Activated T-cell treated with anti-CD3 and anti-CD28 coated beads for 48 hours (primary cell): Measurements from ENCODE around the gene CNDP2.
A peak's percentile ranks its signal among the peaks of the same experiment; 100 is the strongest.
"Not testable (repeated sequence)": the region's sequence is repeated elsewhere in the genome, so short reads cannot be mapped to it uniquely, and the experiment has no call there.

ENCODE experiments used
- DNase-seq: peaks from one replicate; pipeline ENCODE4 v3.0.0-alpha.2; 2020; ENCODE audit warnings: low read depth

The CNDP2 gene

GRCh38 chr18:74539289-74539688, 43.1 kb downstream of the CNDP2 start:
- no peak for DNase-seq

DNA sequence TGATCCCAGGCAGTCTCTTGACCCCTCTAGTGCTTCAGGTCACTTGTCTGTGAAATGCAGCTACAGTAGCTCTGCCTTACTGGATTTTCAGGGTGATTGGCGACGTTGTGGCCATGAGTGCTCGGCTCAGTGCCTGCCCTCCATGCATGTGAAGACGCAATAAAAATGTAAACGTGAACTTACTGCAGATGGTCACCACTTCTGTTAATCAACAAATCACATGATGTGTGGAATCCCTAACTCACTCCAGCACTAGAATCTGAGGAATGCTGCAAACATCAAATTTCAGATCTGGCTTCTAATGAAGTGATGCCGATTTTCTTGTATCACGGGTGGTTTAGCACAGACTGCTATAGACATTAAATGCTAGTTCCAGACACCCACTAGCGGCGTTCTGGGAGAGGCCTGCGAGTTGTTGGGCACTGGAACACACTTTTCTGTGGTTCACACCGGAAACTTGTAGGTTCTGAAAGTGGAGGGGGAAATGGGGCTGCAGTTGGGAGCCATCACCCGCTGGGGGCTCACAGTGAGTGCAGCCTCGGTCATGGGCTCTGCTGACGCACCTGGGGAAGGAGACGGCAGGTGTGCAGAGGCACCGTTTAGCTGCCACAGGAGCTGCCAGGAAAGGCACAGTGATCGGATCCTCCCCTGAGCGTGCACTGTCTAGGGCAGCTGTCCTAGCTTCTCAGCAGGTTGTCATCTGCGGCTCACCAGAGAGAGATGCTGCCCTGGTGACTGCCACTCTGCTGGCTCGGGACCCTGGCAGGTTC, 44.7 kb downstream of the CNDP2 start:
- no peak for DNase-seq

- no peak for DNase-seq
Measured at GRCh38 chr18:74541703-74542555, 45.8 kb downstream of the CNDP2 start.

DNA sequence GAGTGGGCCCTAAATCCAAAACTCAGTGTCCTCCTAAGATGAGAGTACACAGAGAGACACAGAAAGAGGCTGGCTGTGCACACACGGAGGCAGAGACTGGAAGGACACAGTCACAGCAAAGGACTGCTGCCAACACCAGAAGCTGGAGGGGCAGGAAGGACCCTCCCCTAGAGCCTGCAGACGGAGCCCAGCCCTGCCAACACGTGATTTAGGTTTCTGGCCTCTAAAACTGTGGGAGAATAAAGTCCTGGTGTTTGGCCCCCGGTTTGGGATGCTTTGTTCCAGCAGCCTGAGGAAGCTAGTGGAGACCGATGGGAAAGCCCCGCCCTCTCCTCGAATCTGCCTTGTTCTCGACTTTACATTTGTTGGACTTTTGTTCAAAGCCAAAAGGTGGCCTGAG, 48.7 kb downstream of the CNDP2 start:
- no peak for DNase-seq

DNA sequence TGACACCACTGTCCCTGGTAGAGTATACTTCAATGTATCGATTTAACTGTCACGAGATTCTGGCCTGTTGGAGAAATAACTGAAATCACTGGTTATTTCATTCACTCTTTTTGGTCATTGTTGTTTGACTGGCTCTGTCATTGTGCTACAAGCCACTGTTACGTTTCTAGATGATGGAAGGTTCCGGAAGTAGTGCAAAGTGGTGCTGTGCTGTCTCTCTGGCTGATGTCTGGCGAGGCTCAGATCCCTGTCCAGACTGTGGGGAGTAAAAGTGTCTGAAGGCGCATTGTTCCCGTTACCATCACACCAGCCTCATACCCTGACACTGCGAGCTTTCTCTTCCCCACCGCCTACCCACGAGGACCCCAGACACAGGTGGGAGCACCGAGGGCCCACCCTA, 49.8 kb downstream of the CNDP2 start:
- DNase-seq: no peak

- DNase-seq: no peak
Measured at GRCh38 chr18:74546751-74547530, 50.8 kb downstream of the CNDP2 start.

DNA sequence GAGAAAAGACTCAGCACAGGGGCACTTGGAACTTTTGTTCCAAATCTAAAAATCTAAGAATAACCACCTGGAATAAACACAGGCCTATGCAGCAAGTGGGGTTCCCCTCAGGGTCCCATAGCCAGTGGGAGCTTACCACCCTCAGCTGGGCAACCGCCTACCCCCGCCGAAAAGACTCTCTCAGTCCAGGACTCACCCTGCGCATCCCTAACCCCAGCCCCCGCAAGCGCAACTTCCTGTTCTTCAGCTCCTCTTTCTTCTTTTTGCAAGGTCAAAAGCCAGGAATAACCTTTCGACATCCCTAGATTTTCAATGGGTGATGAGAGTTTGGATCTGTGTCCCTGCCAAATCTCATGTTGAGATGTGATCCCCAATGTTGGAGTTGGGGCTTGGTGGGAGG, 51.7 kb downstream of the CNDP2 start:
- no peak for DNase-seq

GRCh38 chr18:74549591-74550104, 53.5 kb downstream of the CNDP2 start:
- DNase-seq: no peak

DNA sequence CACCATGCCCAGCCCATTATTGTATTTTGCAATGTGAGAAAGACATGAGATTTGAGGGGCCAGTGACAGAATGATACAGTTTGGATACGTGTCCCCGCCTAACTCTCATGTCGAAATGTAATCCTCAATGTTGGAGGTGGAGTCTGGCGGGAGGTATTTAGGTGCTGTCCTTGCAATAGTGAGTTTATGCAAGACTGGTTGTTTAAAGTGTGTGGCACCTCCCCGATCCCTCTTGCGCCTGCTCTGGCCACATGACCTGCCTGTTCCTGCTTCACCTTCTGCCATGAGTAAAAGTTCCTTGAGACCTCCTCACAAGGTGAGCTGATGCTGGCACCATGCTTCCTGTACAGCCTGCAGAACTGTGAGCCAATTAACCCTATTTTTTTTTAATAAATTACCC, 54.7 kb downstream of the CNDP2 start:
- no peak for DNase-seq

- no peak for DNase-seq
Measured at GRCh38 chr18:74551452-74551851, 55.3 kb downstream of the CNDP2 start.

DNA sequence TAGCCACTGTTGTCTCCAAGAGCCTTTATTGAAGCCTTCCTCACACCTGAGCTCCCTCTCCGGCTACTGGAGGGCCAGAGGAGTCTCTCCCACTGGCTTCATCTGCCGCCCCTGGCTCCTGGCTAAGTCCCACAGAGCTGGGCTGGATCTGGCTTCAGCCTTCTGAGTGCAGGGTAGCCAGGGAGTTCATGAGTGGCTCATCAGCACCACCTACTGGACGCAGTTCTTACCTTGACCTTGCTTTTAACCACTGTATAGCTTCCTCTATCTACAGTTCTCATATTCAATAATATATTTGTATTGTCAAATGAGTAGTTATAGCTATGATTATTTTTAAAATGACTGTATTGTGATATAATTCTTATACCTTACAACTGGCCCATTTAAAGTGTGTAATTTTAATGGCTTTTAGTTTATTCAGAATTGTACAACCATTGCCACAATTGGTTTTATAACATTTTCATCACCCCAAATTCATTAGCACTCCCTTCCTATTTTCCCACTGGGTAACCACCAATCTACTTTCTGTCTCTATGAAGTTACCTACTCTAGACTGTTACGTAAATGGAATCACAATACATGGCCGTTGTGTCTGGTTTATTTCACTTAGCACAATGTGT, 55.9 kb downstream of the CNDP2 start:
- DNase-seq: peak; percentile 63

GRCh38 chr18:74556126-74556525, 60.0 kb downstream of the CNDP2 start:
- DNase-seq: no peak

DNA sequence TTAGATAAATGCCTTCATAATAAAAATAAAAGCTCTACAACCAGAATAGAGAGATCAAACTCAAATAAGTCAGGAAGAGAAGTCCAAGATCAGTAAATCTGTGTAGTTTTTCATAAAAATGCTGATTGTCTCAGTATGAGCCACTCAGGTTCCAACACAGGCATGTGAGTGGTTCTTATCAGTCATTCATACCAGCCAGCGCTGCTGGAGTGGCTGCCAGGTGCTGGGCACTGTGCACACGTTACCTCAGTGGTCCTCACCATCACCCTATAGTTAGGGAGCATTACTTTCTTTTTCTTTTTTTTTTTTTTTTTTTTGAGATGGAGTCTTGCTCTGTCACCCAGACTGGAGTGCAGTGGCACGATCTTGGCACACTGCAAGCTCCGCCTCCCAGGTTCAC, 61.9 kb downstream of the CNDP2 start:
- no peak for DNase-seq

DNA sequence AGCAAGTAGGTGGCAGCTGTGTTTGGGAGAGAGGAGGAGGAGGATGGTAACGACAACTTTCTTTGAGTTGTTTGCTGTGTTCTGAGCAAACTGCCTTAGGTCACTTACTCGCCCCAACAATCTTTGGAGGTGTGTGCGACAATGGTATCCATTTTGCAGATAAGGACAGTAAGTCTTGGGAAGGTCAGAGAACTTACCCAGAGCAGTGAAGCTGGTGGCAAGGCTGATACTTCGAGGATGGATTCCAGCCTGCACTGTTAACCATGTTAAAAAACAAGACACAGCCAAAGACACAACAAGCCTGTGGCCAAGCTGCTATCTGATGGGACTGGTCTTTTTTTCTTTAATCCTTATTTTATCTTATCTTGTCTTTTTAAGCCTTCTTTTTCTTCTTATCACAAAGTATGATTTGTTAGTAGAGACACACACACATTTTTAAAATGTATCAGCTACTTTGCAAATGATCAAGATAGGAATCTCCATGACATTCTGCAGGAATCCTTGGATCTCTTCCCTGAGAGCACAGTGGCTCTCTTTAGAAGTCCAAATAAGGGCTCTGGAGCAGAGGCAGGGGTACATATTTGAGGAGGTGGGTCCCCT, 66.1 kb downstream of the CNDP2 start:
- DNase-seq: no peak

GRCh38 chr18:74562775-74563174, 66.6 kb downstream of the CNDP2 start:
- DNase-seq: no peak

- DNase-seq: no peak
Measured at GRCh38 chr18:74563999-74564398, 67.8 kb downstream of the CNDP2 start.

- DNase-seq: not testable (repeated sequence)
Measured at GRCh38 chr18:74565164-74565563, 69.0 kb downstream of the CNDP2 start.

DNA sequence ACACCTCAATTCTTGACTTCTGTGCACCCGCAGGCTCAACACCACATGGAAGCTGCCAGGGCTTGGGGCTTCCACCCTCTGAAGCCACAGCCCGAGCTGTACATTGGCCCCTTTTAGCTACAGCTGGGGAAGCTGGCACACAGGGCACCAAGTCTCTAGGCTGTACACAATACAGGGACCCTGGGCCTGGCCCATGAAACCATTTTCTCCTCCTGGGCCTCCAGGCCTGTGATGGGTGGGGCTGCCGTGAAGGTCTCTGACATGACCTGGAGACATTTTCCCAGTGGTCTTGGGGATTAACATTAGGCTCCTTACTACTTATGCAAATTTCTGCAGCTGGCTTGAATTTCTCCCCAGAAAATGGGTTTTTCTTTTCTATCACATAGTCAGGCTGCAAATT, 69.8 kb downstream of the CNDP2 start:
- not testable (repeated sequence) for DNase-seq

- no peak for DNase-seq
Measured at GRCh38 chr18:74567822-74568221, 71.7 kb downstream of the CNDP2 start.

DNA sequence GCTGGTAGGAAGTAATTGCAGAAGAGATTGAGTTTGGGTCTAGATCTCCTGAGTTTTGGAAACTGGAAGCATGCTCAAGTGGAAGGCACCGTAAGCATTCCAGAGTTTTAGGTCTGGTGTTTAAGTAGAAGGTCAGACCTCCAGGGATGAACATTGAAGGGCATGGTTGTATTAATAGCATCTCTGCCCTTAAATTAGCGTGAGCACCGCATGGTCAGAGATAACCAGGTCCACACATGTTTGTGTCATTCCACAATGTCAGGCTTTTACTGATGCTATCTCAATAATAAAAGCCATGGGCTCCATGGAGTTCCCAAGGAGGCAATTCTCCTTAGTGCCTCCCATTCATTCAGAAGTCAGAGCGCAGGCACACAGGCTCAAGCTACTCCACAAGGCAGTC, 73.2 kb downstream of the CNDP2 start:
- no peak for DNase-seq

- DNase-seq: no peak
Measured at GRCh38 chr18:74570266-74570665, 74.1 kb downstream of the CNDP2 start.
